Stimulated activated CD8-positive, alpha-beta memory T cell treated with anti-CD3 and anti-CD28 coated beads, Interleukin-7, amount 100 ng/mL, for 1 hour (primary cell): ENCODE data around the gene ACVR2B.

Source experiments
- DNase-seq, 2 donors: peaks; one replicate each; pipeline ENCODE4 v3.0.0-alpha.2; 2020; ENCODE audit warnings: low read depth in 2 of 2

The ACVR2B gene

GRCh38 chr3:38488949-38489348, 35.3 kb downstream of the ACVR2B start:
- DNase-seq = no peak

- DNase-seq = no peak
These were observed 36.1 kb downstream of the ACVR2B start for GRCh38 chr3:38489766-38490165.

- DNase-seq = no peak
These were observed 36.8 kb downstream of the ACVR2B start for GRCh38 chr3:38490281-38491030.

- DNase-seq = no peak
These were observed 37.5 kb downstream of the ACVR2B start for GRCh38 chr3:38491215-38491614.

- DNase-seq = no peak
These were observed 39.3 kb downstream of the ACVR2B start for GRCh38 chr3:38493031-38493430.

- DNase-seq = peak; percentile 89 to 94
These were observed 42.6 kb downstream of the ACVR2B start, which contains the start of gene EXOG for GRCh38 chr3:38496131-38496910. Gene EXOG (plus strand): TSS chr3:38496340. CDS start chr3:38496368, 28 bp downstream.

GRCh38 chr3:38497031-38497430, 43.3 kb downstream of the ACVR2B start:
- DNase-seq = no peak

GRCh38 chr3:38500688-38501417, 47.2 kb downstream of the ACVR2B start:
- DNase-seq = no peak

GRCh38 chr3:38507120-38507519, 53.4 kb downstream of the ACVR2B start:
- DNase-seq = no peak

GRCh38 chr3:38509732-38510131, 56.0 kb downstream of the ACVR2B start:
- no peak for DNase-seq

GRCh38 chr3:38510631-38511030, 56.9 kb downstream of the ACVR2B start:
- no peak for DNase-seq

GRCh38 chr3:38511546-38511945, 57.9 kb downstream of the ACVR2B start:
- DNase-seq = no peak

- DNase-seq = no peak
These were observed 61.7 kb downstream of the ACVR2B start for GRCh38 chr3:38515367-38515766.

GRCh38 chr3:38516669-38517068, 63.0 kb downstream of the ACVR2B start:
- no peak for DNase-seq

- no peak for DNase-seq
These were observed 65.3 kb downstream of the ACVR2B start for GRCh38 chr3:38519000-38519399.

GRCh38 chr3:38519651-38520050, 66.0 kb downstream of the ACVR2B start:
- DNase-seq = no peak

GRCh38 chr3:38521391-38521987, 67.8 kb downstream of the ACVR2B start:
- peak in 1 of 2 donors; percentile 23 for DNase-seq

- no peak for DNase-seq
These were observed 68.3 kb downstream of the ACVR2B start for GRCh38 chr3:38522002-38522401.

- no peak for DNase-seq
These were observed 70.5 kb downstream of the ACVR2B start for GRCh38 chr3:38524141-38524739.

GRCh38 chr3:38526792-38527191, 73.1 kb downstream of the ACVR2B start:
- no peak for DNase-seq

- no peak for DNase-seq
These were observed 74.8 kb downstream of the ACVR2B start for GRCh38 chr3:38528457-38528856.

GRCh38 chr3:38532529-38532928, 78.8 kb downstream of the ACVR2B start:
- no peak for DNase-seq
